Measurements from ENCODE around the gene FEM1B. TPM values are rescaled to one million over a fixed set of nuclear protein-coding genes. Genes with fewer than 3 reads are reported as not detected.

Gene FEM1B
- total and polyA plus RNA-seq, 2 donors (not counting 1 experiment from before 2014, with no cell fraction given): 38.2 to 48.4 TPM

GRCh38 chr15:68315035-68315434, 37.5 kb downstream of the FEM1B start:
- TF ChIP-seq CTCF (conservative IDR thresholded peaks at IDR 0.05 in 1 of 2, IDR thresholded peaks at IDR 0.05 in 1 of 2; ENCODE audit: low read depth in 1 of 2, low read length in 2 of 2): no peak
- TF ChIP-seq EZH2 (IDR thresholded peaks at IDR 0.05; ENCODE audit: low read length, missing control alignments): no peak
- DNase-seq (ENCODE audit: low read depth in 2 of 2): no peak

GRCh38 chr15:68315495-68316031, 38.0 kb downstream of the FEM1B start:
- Histone ChIP-seq H3K9ac (ENCODE audit: insufficient read depth, low read length) (no peak overlapping the region), H4K20me1 (ENCODE audit: control insufficient read depth, extremely low read depth, insufficient read depth, low read length) (peaks cover 2% of the 10 kb centered on the region), H3K4me1 (ENCODE audit: control insufficient read depth, extremely low read depth, insufficient read depth, low read length) (no peaks in the 10 kb centered on the region), H3K9me3 (ENCODE audit: control insufficient read depth, insufficient read depth, low read depth, low read length) (no peaks in the 10 kb centered on the region), H3K4me2 (ENCODE audit: extremely low read depth, insufficient read depth, low read length) (no peak overlapping the region), H2AFZ (ENCODE audit: low read length) (no peak overlapping the region), H3K4me3 (replicated peaks in 1 of 4; ENCODE audit: control extremely low read depth in 1 of 4, insufficient read depth in 1 of 4, low read depth in 3 of 4, low read length in 4 of 4) (no peak overlapping the region), H3K36me3 (ENCODE audit: control insufficient read depth, insufficient read depth, low read length) (no peaks in the 10 kb centered on the region), H3K27me3 (ENCODE audit: control insufficient read depth, insufficient read depth, low read length) (no peaks in the 10 kb centered on the region), H3K79me2 (ENCODE audit: control insufficient read depth, insufficient read depth, low read length) (no peaks in the 10 kb centered on the region), H3K27ac (ENCODE audit: insufficient read depth, low read length) (no peak overlapping the region)
- no peak for TF ChIP-seq EZH2 (IDR thresholded peaks at IDR 0.05; ENCODE audit: low read length, missing control alignments)
- TF ChIP-seq CTCF (conservative IDR thresholded peaks at IDR 0.05 in 1 of 2, IDR thresholded peaks at IDR 0.05 in 1 of 2; ENCODE audit: low read depth in 1 of 2, low read length in 2 of 2): no peak
- peak in 1 of 2 donors; percentile 29 for DNase-seq (ENCODE audit: low read depth in 2 of 2)

More at GRCh38 chr15:68315035-68315434, 37.5 kb downstream of the FEM1B start:
- Histone ChIP-seq H3K36me3 (ENCODE audit: control insufficient read depth, insufficient read depth, low read length) (no peaks in the 10 kb centered on the region), H3K4me2 (ENCODE audit: extremely low read depth, insufficient read depth, low read length) (no peak overlapping the region), H3K27me3 (ENCODE audit: control insufficient read depth, insufficient read depth, low read length) (no peaks in the 10 kb centered on the region), H4K20me1 (ENCODE audit: control insufficient read depth, extremely low read depth, insufficient read depth, low read length) (peaks cover 2% of the 10 kb centered on the region), H3K9ac (ENCODE audit: insufficient read depth, low read length) (no peak overlapping the region), H3K79me2 (ENCODE audit: control insufficient read depth, insufficient read depth, low read length) (no peaks in the 10 kb centered on the region), H3K4me3 (replicated peaks in 1 of 4; ENCODE audit: control extremely low read depth in 1 of 4, insufficient read depth in 1 of 4, low read depth in 3 of 4, low read length in 4 of 4) (no peak overlapping the region), H2AFZ (ENCODE audit: low read length) (no peak overlapping the region), H3K9me3 (ENCODE audit: control insufficient read depth, insufficient read depth, low read depth, low read length) (no peaks in the 10 kb centered on the region), H3K4me1 (ENCODE audit: control insufficient read depth, extremely low read depth, insufficient read depth, low read length) (no peaks in the 10 kb centered on the region), H3K27ac (ENCODE audit: insufficient read depth, low read length) (no peak overlapping the region)

- Histone ChIP-seq H2AFZ (ENCODE audit: low read length) (no peak overlapping the region), H3K79me2 (ENCODE audit: control insufficient read depth, insufficient read depth, low read length) (no peaks in the 10 kb centered on the region), H3K4me2 (ENCODE audit: extremely low read depth, insufficient read depth, low read length) (no peak overlapping the region), H3K4me1 (ENCODE audit: control insufficient read depth, extremely low read depth, insufficient read depth, low read length) (no peaks in the 10 kb centered on the region), H3K4me3 (replicated peaks in 1 of 4; ENCODE audit: control extremely low read depth in 1 of 4, insufficient read depth in 1 of 4, low read depth in 3 of 4, low read length in 4 of 4) (no peak overlapping the region), H3K27me3 (ENCODE audit: control insufficient read depth, insufficient read depth, low read length) (no peaks in the 10 kb centered on the region), H3K27ac (ENCODE audit: insufficient read depth, low read length) (no peak overlapping the region), H4K20me1 (ENCODE audit: control insufficient read depth, extremely low read depth, insufficient read depth, low read length) (peaks cover 2% of the 10 kb centered on the region), H3K36me3 (ENCODE audit: control insufficient read depth, insufficient read depth, low read length) (no peaks in the 10 kb centered on the region), H3K9me3 (ENCODE audit: control insufficient read depth, insufficient read depth, low read depth, low read length) (no peaks in the 10 kb centered on the region), H3K9ac (ENCODE audit: insufficient read depth, low read length) (no peak overlapping the region)
- no peak for DNase-seq (ENCODE audit: low read depth in 2 of 2)
- TF ChIP-seq CTCF (conservative IDR thresholded peaks at IDR 0.05 in 1 of 2, IDR thresholded peaks at IDR 0.05 in 1 of 2; ENCODE audit: low read depth in 1 of 2, low read length in 2 of 2) (peak; percentile 11 to 51), EZH2 (IDR thresholded peaks at IDR 0.05; ENCODE audit: low read length, missing control alignments) (no peak)
Observed at GRCh38 chr15:68316061-68316804, 38.7 kb downstream of the FEM1B start.

All from fibroblast of lung (primary cell).